H1 (cell line): Measurements from ENCODE around the gene SYNDIG1. TPM values are rescaled to one million over a fixed set of nuclear protein-coding genes. Genes with fewer than 3 reads are reported as not detected.

Source experiments
- CBX5 ChIP-seq: fragments of 300-800, 300-1000 bp; sonication (generic); IDR thresholded peaks from 2 replicates; pipeline ENCODE4 v1.7.1; 2016; ENCODE audit warnings: antibody characterized with exemption, low read length, low read depth
- CTBP2 ChIP-seq: IDR thresholded peaks from 2 replicates; pipeline ENCODE4 v1.7.0; 2011; ENCODE audit warnings: borderline replicate concordance, mild to moderate bottlenecking, moderate library complexity, mixed read lengths, low read length; ENCODE audit not compliant: insufficient read depth, insufficient read length
- EP300 ChIP-seq, 2 experiments: IDR thresholded peaks; 1 replicate in 1 of 2; 2 replicates in 1 of 2; pipeline ENCODE4 v1.6.1; 2011 to 2012; ENCODE audit warnings: low read depth in 2 of 2, low read length in 2 of 2, mild to moderate bottlenecking in 2 of 2, borderline replicate concordance in 1 of 2, inconsistent platforms in 1 of 2, moderate library complexity in 1 of 2
- GABPA ChIP-seq: IDR thresholded peaks from 2 replicates; pipeline ENCODE4 v1.6.1; 2011; ENCODE audit warnings: mild to moderate bottlenecking, low read length, moderate library complexity, borderline replicate concordance; ENCODE audit not compliant: insufficient read depth
- RNF2 ChIP-seq: fragments of 200-900, 300-1000 bp; sonication (generic); IDR thresholded peaks from 2 replicates; pipeline ENCODE4 v1.7.1; 2016; ENCODE audit warnings: borderline replicate concordance, low read depth, mild to moderate bottlenecking, antibody characterized with exemption, low read length; ENCODE audit not compliant: poor library complexity, severe bottlenecking; ENCODE audit errors: missing control alignments
- SP2 ChIP-seq: IDR thresholded peaks from 2 replicates; pipeline ENCODE4 v1.6.1; 2012; ENCODE audit warnings: mild to moderate bottlenecking, low read length, inconsistent platforms
- SP4 ChIP-seq: IDR thresholded peaks from 2 replicates; pipeline ENCODE4 v1.6.1; 2012; ENCODE audit warnings: low read length, inconsistent platforms
- TAF7 ChIP-seq: optimal IDR thresholded peaks from 2 replicates; pipeline ENCODE3; 2011; ENCODE audit warnings: low read depth, mild to moderate bottlenecking, inconsistent platforms, low read length, moderate library complexity, borderline replicate concordance
- TCF12 ChIP-seq: IDR thresholded peaks from 2 replicates; pipeline ENCODE4 v1.6.1; 2011; ENCODE audit warnings: low read depth, mild to moderate bottlenecking, low read length
- polyA plus RNA-seq, 7 experiments: library from polyadenylated mRNA; depleted of rRNA in 3 of 7; stranded (reverse) in 5 of 7; unstranded in 2 of 7; fragments of >200 nt in 5 of 7; fragments of 200-250 nt in 2 of 7; gene quantifications; 1 replicate in 5 of 7; 2 replicates in 1 of 7; 4 replicates in 1 of 7; pipeline versions ENCODE4 v1.2.1 to v1.2.3, GENCODE V29; 2011 to 2013; ENCODE audit warnings: missing spikeins in 2 of 7, mixed read lengths in 2 of 7
- total RNA-seq: library from RNA; stranded (reverse); fragmentation: NEBNext Ultra II Directional; extraction: Animal tissue kit (Norgen Biotek cat#: 25700); gene quantifications from 2 replicates; pipeline ENCODE4 v1.2.1, GENCODE V29; 2021
- TF ChIP-seq, protein P1 (sequence below): IDR thresholded peaks from 2 replicates; pipeline ENCODE4 v1.6.1; 2011; ENCODE audit warnings: low read length, improper control_type of control experiment
- TF ChIP-seq, protein P2 (sequence below): IDR thresholded peaks from 2 replicates; pipeline ENCODE4 v1.6.1; 2012; ENCODE audit warnings: inconsistent platforms

The SYNDIG1 gene
- total and polyA plus RNA-seq, 2 of the 8 experiments (the other 6 are each of a cell fraction or from before 2014, with no cell fraction given) = 6.5 to 7.8 TPM

DNA sequence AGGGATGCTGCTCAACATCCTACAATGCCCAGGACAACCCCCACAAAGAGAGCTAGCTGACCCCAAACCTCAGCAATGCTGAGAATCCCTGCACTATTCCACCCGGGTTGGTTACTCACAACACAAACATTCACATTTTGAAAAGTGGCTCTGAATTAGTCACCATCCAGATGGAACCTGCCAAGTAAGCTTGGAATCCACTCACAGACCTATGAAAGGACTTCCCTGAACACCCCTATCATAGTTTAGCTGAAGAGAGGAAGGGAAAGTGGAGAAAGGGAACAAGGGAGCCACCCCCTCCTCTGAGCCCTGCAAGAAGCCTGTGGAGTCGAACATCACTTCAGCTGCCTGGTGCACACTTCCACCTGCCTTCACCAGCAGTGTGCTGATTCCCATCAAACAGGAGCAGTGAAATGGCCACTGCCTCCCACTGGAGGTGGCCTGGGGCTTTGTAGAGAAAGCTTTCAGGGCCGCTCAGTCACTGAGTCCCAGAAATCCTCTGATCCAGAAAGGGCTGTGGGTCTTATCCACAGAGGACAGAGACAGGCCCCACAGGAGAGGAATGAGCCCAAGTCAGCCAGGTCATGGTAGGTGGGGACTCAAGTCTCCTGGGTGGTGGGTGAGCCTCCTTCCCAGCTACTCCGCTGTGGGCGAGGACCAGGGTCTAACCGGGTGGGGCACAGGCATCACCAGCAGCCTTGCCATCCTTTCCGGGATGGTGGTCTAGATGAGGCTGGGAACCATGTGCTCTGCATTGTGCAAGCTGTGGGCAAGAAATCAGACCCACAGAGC is 203.7 kb downstream of the SYNDIG1 start (continued):
- TF ChIP-seq, protein P1, sequence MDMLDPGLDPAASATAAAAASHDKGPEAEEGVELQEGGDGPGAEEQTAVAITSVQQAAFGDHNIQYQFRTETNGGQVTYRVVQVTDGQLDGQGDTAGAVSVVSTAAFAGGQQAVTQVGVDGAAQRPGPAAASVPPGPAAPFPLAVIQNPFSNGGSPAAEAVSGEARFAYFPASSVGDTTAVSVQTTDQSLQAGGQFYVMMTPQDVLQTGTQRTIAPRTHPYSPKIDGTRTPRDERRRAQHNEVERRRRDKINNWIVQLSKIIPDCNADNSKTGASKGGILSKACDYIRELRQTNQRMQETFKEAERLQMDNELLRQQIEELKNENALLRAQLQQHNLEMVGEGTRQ = no peak
- no peak for TF ChIP-seq GABPA
- TF ChIP-seq RNF2 = no peak
- no peak for TF ChIP-seq SP4
- no peak for TF ChIP-seq CTBP2
- no peak for TF ChIP-seq EP300 (IDR thresholded peaks at IDR 0.05; ENCODE audit: borderline replicate concordance in 1 of 2, low read depth in 2 of 2, low read length in 2 of 2)
- TF ChIP-seq, protein P2, sequence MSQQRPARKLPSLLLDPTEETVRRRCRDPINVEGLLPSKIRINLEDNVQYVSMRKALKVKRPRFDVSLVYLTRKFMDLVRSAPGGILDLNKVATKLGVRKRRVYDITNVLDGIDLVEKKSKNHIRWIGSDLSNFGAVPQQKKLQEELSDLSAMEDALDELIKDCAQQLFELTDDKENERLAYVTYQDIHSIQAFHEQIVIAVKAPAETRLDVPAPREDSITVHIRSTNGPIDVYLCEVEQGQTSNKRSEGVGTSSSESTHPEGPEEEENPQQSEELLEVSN = no peak
- no peak for TF ChIP-seq TAF7
- TF ChIP-seq TCF12 = no peak
- TF ChIP-seq SP2 = no peak
- TF ChIP-seq CBX5 = no peak
